PFSK-1 (cell line): ENCODE measurements around the gene PLXNA1.

Source experiments
- FOXP2 ChIP-seq: optimal IDR thresholded peaks from 2 replicates; pipeline ENCODE3; 2011; ENCODE audit warnings: borderline replicate concordance, control low read depth, inconsistent platforms; ENCODE audit not compliant: insufficient read depth; ENCODE audit errors: extremely low read length, extremely low read depth
- POLR2AphosphoS5 ChIP-seq: IDR thresholded peaks from 2 replicates; pipeline ENCODE4 v1.6.1; 2012; ENCODE audit warnings: low read depth, mild to moderate bottlenecking, control low read depth, low read length, moderate library complexity
- SIN3A ChIP-seq: IDR thresholded peaks from 2 replicates; pipeline ENCODE4 v1.6.1; 2012; ENCODE audit warnings: mild to moderate bottlenecking, low read length, moderate library complexity, borderline replicate concordance; ENCODE audit not compliant: insufficient read depth
- TAF1 ChIP-seq: IDR thresholded peaks from 2 replicates; pipeline ENCODE4 v1.6.1; 2012; ENCODE audit warnings: low read length, control low read depth, borderline replicate concordance; ENCODE audit not compliant: insufficient read depth
- TF ChIP-seq, protein P1 (sequence below), 2 experiments: IDR thresholded peaks; 2 replicates each; pipeline versions ENCODE4 v1.6.1 to v1.8.0; 2011 to 2012; ENCODE audit warnings: low read depth in 2 of 2, low read length in 2 of 2, control low read depth in 1 of 2, inconsistent platforms in 1 of 2, mild to moderate bottlenecking in 1 of 2, moderate library complexity in 1 of 2; ENCODE audit not compliant: insufficient read depth in 1 of 2

The PLXNA1 gene

DNA sequence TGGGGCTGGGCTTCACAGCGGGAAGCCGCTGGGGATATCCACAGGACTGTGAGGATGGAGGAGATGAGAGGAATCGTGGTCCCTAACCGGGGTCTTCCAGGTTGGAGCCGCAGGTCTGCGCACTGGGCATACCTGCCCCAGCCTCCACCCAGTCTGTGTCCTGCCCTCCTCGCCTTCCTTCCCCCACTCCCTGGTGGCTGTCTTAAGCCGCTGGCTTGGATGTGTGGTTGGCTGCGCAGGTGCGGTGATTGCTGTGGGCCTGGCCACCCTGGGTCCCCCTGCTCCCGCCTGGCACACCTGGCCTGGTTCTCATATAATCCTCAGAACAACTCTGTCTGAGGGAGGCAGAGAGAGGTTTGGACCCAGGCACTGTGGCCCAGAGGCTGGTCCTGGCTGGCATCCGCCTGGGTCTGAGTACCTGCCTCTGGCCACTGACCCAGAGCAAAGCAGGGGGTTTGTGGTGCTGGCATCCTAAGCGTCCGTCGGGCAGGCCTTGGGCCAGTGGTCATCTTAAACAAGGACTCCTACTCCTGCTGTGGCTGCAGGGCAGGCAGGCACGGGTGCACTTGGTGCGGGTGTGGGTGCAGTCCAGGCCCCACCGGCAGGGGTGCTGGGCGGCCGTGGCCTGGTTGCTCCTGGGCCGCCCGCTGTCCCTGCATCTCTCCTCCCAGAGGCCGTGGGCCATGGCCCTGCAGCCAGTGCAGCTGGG is 18.7 kb downstream of the PLXNA1 start:
- TF ChIP-seq POLR2AphosphoS5 (no peak), FOXP2 (no peak), TAF1 (no peak), SIN3A (no peak)
- TF ChIP-seq, protein P1, sequence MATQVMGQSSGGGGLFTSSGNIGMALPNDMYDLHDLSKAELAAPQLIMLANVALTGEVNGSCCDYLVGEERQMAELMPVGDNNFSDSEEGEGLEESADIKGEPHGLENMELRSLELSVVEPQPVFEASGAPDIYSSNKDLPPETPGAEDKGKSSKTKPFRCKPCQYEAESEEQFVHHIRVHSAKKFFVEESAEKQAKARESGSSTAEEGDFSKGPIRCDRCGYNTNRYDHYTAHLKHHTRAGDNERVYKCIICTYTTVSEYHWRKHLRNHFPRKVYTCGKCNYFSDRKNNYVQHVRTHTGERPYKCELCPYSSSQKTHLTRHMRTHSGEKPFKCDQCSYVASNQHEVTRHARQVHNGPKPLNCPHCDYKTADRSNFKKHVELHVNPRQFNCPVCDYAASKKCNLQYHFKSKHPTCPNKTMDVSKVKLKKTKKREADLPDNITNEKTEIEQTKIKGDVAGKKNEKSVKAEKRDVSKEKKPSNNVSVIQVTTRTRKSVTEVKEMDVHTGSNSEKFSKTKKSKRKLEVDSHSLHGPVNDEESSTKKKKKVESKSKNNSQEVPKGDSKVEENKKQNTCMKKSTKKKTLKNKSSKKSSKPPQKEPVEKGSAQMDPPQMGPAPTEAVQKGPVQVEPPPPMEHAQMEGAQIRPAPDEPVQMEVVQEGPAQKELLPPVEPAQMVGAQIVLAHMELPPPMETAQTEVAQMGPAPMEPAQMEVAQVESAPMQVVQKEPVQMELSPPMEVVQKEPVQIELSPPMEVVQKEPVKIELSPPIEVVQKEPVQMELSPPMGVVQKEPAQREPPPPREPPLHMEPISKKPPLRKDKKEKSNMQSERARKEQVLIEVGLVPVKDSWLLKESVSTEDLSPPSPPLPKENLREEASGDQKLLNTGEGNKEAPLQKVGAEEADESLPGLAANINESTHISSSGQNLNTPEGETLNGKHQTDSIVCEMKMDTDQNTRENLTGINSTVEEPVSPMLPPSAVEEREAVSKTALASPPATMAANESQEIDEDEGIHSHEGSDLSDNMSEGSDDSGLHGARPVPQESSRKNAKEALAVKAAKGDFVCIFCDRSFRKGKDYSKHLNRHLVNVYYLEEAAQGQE (IDR thresholded peaks at IDR 0.05; ENCODE audit: insufficient read depth in 1 of 2, low read depth in 2 of 2, low read length in 2 of 2), result no peak

DNA sequence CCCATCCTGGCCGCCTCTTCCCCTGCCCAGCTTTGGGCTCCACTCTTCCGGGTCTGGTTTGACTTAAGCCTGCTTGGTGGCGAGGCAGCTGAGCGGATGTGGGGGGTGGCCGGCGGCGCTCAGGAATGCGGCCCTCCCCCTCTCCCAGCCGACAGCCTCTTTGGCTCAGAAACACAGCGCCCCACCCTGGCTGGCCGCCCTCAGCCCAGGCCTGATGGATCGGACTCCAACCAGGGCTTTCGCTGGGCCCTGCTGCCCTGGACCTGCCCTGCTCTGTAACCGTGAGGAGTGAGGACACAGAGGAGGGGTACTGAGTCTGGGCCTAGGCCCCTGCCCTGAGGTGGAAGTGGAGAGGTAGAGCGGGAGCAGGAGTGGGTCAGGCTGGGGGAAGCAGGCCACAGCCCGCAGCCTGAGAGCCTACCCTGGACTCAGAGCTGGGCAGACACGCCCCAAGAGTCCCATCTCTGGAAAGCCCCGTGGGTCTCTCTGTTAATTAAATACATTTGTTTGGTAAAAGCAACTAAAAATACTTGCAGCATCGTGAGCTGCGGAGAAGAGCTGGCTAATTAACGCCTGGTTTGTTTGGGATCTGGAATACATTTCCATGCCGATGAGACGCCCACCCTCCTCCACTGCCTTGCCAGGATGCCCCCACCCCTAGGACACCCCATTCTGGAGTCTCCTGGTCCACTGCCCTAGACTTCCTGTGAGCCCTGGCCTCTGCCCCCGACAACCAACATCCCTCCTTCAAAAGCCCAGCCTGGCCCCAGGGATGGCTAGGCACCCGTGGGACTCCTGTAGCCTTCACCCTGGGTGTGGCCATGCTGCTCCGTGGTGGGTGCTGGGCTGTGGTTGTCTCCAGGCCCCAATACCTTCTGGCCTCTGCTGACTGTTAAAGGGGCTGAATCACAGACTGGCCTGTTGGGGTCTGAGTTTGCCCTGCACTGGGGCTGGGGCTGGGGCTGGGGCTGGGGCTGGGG is 19.6 kb downstream of the PLXNA1 start:
- TF ChIP-seq SIN3A, result peak; percentile 69; the same call in 1 of the 2 replicates
- TF ChIP-seq TAF1, result no peak

DNA sequence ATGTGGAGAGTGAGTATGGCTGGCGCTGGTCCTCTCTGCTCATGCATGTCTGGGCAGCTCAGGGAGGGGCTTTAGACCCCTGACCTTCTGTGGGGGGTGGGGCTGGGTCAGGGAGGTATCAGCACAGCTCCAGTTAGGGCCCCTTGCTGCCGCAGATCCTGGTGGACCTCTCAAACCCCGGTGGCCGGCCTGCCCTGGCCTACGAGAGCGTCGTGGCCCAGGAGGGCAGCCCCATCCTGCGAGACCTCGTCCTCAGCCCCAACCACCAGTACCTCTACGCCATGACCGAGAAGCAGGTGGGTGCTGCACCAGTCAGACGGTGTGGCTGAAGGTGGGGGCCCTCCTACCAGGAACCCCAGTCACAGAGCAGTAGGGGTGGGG is 20.2 kb downstream of the PLXNA1 start:
- TF ChIP-seq TAF1 (no peak), POLR2AphosphoS5 (no peak), SIN3A (no peak), FOXP2 (no peak)
- TF ChIP-seq, protein P1 (IDR thresholded peaks at IDR 0.05; ENCODE audit: insufficient read depth in 1 of 2, low read depth in 2 of 2, low read length in 2 of 2), result no peak

DNA sequence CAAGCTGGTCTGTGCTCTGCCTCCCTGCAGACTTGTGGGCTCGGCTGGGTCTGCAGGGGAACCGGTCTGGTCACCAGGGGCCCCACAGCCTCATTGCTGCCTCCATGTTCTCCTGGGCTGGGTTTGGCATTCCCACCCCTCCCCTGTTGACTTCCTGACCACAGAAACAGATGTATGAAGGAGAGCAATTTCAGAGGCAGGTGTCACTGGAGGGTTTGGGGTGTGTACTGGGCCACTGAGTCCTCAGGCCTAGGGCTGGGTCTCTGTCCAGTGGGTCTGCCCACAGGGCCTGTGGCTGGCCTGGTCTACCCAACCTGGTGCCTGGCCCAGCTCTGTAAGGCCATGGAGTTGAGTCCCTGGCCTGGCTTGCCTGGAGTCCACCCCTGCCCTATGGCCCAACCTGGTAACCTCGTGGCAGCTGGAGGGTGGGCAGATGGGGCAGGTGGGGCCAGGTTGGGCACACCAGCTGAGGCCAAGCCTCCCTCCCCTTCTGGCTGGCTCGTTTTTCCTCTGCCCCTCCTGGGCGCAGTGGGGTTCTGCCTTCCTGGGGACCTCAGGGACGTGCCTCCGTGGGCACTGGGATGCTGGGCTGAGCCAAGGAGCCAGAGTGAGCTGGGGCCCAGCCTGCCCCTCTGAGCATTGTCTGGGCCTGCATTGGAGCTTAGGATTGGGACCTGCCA is 20.8 kb downstream of the PLXNA1 start:
- TF ChIP-seq FOXP2, result no peak
- no peak for TF ChIP-seq POLR2AphosphoS5
- TF ChIP-seq, protein P1 (IDR thresholded peaks at IDR 0.05; ENCODE audit: insufficient read depth in 1 of 2, low read depth in 2 of 2, low read length in 2 of 2), result no peak
- no peak for TF ChIP-seq TAF1
- no peak for TF ChIP-seq SIN3A

DNA sequence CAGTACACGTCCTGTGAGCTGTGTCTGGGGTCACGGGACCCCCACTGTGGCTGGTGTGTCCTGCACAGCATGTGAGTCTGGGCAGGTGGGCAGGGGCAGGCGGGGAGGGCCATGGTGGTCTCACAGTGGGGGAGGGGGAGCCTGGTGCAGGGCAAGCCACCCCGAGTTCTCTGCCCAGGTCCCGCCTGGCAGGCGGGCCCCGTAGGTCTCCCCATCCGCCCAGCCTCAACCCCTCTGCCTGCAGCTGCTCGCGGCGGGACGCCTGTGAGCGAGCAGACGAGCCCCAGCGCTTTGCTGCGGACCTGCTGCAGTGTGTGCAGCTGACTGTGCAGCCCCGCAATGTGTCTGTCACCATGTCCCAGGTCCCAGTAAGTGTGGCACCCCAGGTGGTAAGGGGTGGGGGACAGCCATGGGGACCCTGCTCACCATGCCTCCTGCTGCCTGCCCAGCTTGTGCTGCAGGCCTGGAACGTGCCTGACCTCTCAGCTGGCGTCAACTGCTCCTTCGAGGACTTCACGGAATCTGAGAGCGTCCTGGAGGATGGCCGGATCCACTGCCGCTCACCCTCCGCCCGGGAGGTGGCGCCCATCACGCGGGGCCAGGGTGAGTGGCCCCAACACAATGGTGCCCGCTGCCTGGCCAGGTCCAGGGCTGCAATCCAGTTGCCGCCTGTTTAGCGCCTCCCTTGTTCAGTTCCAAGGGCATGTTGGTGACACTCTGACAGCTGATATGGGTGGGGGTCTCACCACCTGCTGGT is 21.9 kb downstream of the PLXNA1 start:
- TF ChIP-seq, protein P1 (IDR thresholded peaks at IDR 0.05; ENCODE audit: insufficient read depth in 1 of 2, low read depth in 2 of 2, low read length in 2 of 2), result no peak
- TF ChIP-seq FOXP2 (no peak), TAF1 (no peak), POLR2AphosphoS5 (no peak), SIN3A (no peak)
